ENCODE measurements around the gene HMCN2. TPM values are rescaled to one million over a fixed set of nuclear protein-coding genes. Genes with fewer than 3 reads are reported as not detected.

Gene HMCN2
- total RNA-seq, 2 donors from 2014 or later = not detected

DNA sequence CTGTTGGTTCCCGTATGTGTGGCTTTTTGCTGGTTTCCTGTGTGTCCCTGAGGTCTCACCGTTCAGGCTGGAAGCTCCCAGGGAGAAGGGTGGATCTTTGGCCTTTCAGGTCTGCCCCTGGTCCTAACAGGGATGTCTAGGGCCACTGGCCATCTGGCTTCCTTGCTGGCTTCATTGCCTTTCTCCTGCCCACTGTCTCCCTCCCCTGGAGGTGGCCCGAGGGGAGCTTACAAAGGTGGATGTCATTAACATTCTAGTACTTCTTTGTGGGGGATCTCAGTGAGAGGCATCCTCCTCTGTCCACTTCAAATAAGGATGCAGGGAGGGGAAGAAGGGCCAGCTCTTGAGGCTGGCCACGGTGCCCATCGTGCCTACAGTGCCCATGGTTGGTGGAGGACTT is 35.2 kb downstream of the HMCN2 start:
- H3K27me3 Mint-ChIP-seq = peaks cover 27% of the 10 kb centered on the region
- H3K27ac Mint-ChIP-seq = no peak overlapping the region
- H3K36me3 Mint-ChIP-seq (ENCODE audit: low read depth) = no peaks in the 10 kb centered on the region
- no peak for ATAC-seq (replicated peaks)
- H3K4me3 Mint-ChIP-seq = no peak overlapping the region
- H3K4me1 Mint-ChIP-seq = no peaks in the 10 kb centered on the region
- peaks cover 4% of the 10 kb centered on the region for H3K9me3 Mint-ChIP-seq

DNA sequence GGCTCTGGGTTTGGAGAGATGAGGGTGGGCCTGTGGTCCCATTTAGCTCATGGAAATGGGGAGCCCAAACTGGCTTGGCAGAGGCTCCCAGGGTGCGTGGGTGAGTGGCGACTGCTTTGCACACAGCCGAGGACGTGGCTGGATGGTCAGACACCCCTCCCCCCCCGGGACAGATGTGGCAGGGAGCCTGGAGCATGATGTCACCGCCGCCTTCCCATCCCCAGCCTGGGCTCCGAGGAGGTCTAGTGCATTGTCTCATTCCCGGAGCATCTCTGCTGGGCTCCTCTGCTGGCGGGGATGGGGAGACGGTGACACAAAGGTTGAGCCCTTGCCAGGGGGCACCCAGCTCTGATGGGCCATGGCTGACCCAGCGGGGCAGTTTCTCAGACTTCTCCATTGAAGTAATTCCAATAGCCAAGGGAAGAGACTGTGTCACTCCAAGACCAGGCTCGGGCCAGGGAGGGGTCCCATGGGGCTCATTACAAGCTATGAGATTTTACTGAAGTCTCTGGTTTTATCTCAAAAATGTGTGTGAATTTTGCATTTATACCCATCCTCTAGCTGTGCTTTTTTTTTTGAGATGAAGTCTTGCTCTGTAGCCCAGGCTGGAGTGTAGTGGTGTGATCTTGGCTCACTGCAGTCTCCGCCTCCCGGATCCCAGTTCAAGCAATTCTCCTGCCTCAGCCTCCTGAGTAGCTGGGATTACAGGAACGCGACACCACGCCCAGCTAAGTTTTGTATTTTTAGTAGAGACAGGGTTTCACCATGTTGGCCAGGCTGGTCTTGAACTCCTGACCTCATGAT is 36.1 kb downstream of the HMCN2 start:
- peaks cover 4% of the 10 kb centered on the region for H3K9me3 Mint-ChIP-seq
- H3K36me3 Mint-ChIP-seq (ENCODE audit: low read depth) = no peaks in the 10 kb centered on the region
- peaks cover 24% of the 10 kb centered on the region for H3K27me3 Mint-ChIP-seq
- no peak overlapping the region for H3K4me3 Mint-ChIP-seq
- no peaks in the 10 kb centered on the region for H3K4me1 Mint-ChIP-seq
- ATAC-seq (replicated peaks) = no peak
- H3K27ac Mint-ChIP-seq = no peak overlapping the region

DNA sequence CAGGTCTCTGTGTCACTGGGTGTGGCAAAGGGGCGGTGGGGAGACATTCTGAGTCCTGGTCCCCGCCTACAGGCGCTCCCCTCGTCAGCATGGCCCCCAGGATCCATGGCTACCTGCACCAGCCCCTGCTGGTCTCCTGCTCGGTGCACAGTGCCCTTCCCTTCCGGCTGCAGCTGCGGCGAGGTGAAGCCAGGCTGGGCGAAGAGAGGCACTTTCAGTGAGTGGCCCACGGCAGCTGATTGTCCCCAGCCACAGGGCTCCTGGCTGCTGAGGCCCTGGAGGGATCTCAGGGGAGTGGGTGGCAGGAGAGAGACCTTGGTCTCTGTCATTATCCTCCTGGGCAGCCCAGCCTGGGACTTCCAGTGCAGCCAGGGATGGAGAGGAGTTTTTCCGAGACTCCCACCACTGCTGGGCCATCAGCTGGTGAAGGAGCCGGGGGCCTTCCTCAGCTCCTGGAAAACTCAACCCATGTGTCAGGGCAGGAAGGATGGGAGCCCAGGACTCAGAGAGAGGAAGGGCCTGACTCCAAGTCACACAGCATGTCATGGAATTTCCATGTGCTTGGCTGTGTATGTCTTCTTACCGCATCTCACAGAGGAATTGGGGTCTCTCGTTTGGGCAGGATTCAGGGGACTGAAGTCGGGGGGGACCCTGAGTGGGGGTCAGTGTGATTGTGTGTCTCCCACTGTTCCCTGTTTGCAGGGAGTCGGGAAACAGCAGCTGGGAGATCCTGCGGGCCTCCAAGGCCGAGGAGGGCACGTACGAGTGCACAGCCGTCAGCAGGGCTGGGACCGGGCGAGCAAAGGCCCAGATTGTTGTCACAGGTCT is 37.4 kb downstream of the HMCN2 start:
- H3K27me3 Mint-ChIP-seq = peaks cover 22% of the 10 kb centered on the region
- H3K4me1 Mint-ChIP-seq = no peaks in the 10 kb centered on the region
- H3K27ac Mint-ChIP-seq = no peak overlapping the region
- H3K9me3 Mint-ChIP-seq = peaks cover 4% of the 10 kb centered on the region
- H3K36me3 Mint-ChIP-seq (ENCODE audit: low read depth) = no peaks in the 10 kb centered on the region
- no peak for ATAC-seq (replicated peaks)
- H3K4me3 Mint-ChIP-seq = no peak overlapping the region

DNA sequence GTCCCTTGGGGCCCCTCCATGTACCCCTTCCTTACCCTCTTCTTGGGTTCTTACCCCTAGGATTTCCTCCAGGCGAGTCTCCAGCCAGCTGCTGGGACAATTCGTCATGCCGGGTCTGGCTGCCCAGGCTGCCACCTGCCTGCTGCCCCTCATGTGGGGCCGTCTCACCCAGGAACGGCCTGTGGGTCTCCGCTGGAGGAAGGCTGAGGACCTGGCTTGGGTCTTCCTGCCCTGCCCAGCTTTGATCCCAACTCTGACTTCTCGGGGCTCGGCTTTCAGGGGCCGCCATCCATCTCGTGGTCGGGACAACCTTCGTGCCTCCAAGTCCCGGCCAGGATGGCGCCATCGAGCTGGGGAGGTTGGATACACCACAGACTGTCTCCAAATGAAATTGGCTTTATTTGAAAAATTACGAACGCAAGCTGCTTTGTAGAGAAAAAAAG is 38.1 kb downstream of the HMCN2 start:
- ATAC-seq (replicated peaks) = no peak

DNA sequence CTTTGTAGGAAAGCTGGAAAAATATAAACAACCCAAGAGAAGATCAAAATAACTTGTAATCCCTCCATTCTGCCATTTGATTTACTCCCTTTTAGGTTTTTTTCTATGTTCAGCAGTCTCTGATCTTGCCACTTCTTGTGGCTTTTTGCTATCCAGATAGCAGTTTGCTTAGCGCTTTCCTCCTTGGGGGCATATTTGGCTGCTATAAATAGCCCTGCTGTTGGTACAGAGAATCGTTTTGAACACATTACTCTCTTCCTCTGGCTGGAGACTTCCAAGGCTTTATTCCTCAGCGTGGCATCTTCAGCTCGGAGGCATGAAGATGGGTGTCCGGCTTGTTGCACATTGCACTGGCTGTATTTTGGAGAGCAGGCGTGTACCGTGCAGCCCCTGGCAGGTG is 38.6 kb downstream of the HMCN2 start:
- Mint-ChIP-seq H3K4me1 (no peaks in the 10 kb centered on the region), H3K27ac (no peak overlapping the region), H3K27me3 (peaks cover 22% of the 10 kb centered on the region), H3K4me3 (no peak overlapping the region), H3K36me3 (ENCODE audit: low read depth) (no peaks in the 10 kb centered on the region), H3K9me3 (peaks cover 4% of the 10 kb centered on the region)
- ATAC-seq (replicated peaks) = no peak

More for the DNA sequence above, 38.1 kb downstream of the HMCN2 start:
- H3K27me3 Mint-ChIP-seq = peaks cover 22% of the 10 kb centered on the region
- no peaks in the 10 kb centered on the region for H3K36me3 Mint-ChIP-seq (ENCODE audit: low read depth)
- H3K27ac Mint-ChIP-seq = no peak overlapping the region
- no peak overlapping the region for H3K4me3 Mint-ChIP-seq
- H3K4me1 Mint-ChIP-seq = no peaks in the 10 kb centered on the region
- H3K9me3 Mint-ChIP-seq = peaks cover 4% of the 10 kb centered on the region

DNA sequence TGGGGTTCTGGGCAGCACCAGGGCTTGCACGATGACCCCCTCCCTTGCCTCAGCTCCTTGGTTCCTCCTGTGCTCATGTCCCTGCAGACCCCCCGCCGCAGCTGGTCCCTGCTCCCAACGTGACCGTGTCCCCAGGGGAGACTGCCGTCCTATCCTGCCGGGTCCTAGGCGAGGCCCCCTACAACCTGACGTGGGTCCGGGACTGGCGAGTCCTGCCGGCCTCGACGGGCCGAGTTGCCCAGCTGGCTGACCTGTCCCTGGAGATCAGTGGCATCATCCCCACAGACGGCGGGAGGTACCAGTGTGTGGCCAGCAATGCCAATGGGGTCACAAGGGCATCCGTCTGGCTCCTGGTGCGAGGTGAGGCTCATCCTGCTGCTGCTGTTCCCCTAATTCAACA is 39.1 kb downstream of the HMCN2 start:
- Mint-ChIP-seq H3K36me3 (ENCODE audit: low read depth) (no peaks in the 10 kb centered on the region), H3K9me3 (peaks cover 4% of the 10 kb centered on the region), H3K27me3 (peaks cover 22% of the 10 kb centered on the region), H3K4me3 (no peak overlapping the region), H3K4me1 (no peaks in the 10 kb centered on the region), H3K27ac (no peak overlapping the region)
- ATAC-seq (replicated peaks) = no peak

DNA sequence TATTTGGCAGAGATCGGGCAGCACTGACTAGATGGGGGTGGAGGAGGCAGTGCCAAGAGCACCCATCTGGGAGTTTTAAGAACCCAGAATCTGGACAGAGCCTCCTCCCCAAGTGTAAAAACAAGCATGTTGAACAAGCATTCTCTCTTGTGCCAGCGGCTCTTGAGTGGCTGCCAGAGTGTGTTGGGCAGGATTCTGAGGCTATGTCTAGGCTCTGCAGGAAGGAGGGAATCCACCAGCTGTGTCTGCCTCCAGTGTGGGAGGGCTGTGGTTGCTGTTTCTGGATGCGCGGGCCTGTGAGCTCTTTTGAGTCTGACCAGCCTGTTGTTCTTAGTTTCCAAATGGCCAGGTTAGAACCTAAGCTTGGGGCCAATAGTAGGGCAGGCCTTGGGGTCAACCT is 39.8 kb downstream of the HMCN2 start:
- H3K27me3 Mint-ChIP-seq = peaks cover 16% of the 10 kb centered on the region

DNA sequence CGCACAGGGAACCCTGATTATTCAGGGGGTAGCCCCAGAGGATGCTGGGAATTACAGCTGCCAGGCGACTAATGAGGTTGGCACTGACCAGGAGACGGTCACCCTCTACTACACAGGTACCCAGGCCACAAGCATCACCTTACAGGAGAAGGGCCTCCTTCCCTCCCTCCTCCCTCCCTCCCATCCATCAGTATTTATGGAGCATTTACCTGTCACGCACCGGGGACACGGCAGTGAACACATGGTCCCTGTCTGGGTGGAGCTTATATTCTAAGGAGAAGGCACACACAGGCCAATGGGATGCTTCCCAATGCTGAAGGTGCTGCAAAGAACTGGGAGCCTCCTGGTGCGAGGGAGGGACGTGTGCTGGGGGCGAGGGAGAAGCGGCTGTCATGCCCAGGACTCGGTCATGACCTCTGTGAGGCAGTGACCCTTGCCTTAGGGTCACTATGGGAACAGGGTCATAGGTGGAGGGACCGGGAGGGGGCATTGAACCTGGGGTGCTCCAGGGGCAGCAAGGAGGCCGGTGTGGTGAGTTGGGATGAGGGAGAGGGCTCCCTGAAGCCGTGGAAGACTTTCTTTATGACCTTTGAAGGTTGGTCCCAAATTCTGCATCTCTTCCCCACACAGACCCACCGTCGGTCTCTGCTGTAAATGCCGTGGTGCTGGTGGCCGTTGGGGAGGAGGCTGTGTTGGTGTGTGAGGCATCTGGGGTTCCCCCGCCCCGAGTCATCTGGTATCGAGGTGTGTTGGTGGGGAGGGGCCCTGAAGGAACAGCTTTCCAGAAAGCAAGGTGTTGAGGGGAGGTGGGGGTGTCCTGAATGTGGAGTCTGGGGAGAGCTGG is 41.5 kb downstream of the HMCN2 start:
- peaks cover 16% of the 10 kb centered on the region for H3K27me3 Mint-ChIP-seq
- H3K4me3 Mint-ChIP-seq = no peak overlapping the region
- no peaks in the 10 kb centered on the region for H3K9me3 Mint-ChIP-seq
- no peak overlapping the region for H3K27ac Mint-ChIP-seq
- no peaks in the 10 kb centered on the region for H3K36me3 Mint-ChIP-seq (ENCODE audit: low read depth)
- no peaks in the 10 kb centered on the region for H3K4me1 Mint-ChIP-seq
- peak; percentile 24 for ATAC-seq (replicated peaks)

More for the DNA sequence above, 39.8 kb downstream of the HMCN2 start:
- no peak overlapping the region for H3K4me3 Mint-ChIP-seq
- no peak overlapping the region for H3K27ac Mint-ChIP-seq
- no peak for ATAC-seq (replicated peaks)
- H3K4me1 Mint-ChIP-seq = no peaks in the 10 kb centered on the region
- no peaks in the 10 kb centered on the region for H3K9me3 Mint-ChIP-seq
- no peaks in the 10 kb centered on the region for H3K36me3 Mint-ChIP-seq (ENCODE audit: low read depth)

DNA sequence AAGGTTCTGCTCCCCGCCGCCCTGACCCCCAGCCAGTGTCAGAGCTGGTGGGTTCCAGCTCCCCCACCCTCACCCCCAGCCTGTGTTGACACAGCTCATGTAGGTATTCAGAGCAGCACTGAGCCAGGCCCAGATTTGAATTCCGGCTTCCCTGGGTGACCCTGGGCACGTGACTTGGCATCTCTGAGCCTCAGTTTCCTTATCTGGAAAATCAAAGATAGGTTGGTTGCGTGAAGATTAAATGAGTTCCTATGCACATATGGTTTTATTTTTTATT is 42.0 kb downstream of the HMCN2 start:
- ATAC-seq (replicated peaks) = no peak
- no peaks in the 10 kb centered on the region for H3K36me3 Mint-ChIP-seq (ENCODE audit: low read depth)
- H3K4me1 Mint-ChIP-seq = no peaks in the 10 kb centered on the region
- H3K27me3 Mint-ChIP-seq = peaks cover 16% of the 10 kb centered on the region
- no peak overlapping the region for H3K27ac Mint-ChIP-seq
- H3K9me3 Mint-ChIP-seq = no peaks in the 10 kb centered on the region
- H3K4me3 Mint-ChIP-seq = no peak overlapping the region

DNA sequence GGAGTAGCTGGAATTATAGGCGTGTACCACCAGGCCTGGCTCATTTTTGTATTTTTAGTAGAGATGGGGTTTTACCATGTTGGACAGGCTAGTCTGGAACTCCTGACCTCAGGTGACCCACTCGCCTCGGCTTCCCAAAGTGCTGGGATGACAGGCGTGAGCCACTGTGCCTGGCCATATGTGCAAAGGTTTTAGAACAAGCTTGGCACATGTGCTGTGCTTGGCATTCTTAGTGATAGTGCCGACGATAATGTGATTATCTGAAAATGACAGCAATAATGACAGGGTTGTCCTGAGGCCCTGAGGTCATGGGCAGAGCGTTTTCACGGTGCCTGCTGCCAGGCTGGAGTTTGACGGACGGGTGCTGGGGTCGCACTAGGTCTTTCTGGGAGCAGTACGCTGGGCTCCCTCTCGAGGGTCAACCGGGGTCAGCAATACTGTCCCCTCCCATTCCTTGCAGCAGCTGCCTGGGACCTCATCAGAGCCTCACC is 42.6 kb downstream of the HMCN2 start:
- no peak for ATAC-seq (replicated peaks)
- Mint-ChIP-seq H3K4me1 (no peaks in the 10 kb centered on the region), H3K27me3 (peaks cover 16% of the 10 kb centered on the region), H3K27ac (no peak overlapping the region), H3K9me3 (no peaks in the 10 kb centered on the region), H3K36me3 (ENCODE audit: low read depth) (no peaks in the 10 kb centered on the region), H3K4me3 (no peak overlapping the region)

DNA sequence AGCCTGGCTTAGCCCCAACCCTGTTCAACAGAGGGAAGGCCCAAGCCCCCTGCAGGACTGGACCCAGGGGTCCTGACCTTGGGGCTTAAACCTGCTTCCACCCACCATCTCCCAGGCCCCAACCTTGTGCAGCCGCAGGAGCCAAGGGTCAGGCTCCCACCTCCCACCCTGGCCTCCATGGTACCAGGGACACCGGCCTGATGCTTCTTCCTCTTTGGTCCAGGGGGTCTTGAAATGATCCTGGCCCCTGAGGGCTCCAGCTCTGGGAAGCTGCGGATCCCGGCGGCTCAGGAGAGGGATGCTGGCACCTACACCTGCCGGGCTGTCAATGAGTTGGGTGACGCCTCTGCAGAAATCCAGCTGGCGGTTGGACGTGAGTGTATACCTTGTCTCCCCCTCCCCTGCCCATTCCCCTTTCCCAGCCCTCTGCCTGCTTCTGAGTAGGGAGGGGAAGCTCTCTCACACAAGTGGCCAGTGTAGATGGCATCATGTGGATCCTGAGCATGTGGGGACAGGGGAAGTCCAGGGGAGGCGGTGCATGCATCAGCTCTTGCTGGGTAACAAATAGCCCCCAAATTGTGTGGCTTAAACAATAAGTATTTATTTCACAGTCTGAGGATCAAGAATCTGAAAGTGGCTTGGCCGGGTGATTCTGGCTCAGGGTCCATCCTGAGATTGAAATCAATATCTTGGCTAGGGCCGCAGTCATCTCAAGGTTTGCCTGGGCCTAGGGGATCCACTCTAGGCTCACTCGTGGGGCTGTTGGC is 44.3 kb downstream of the HMCN2 start:
- no peaks in the 10 kb centered on the region for H3K4me1 Mint-ChIP-seq
- H3K27me3 Mint-ChIP-seq = peaks cover 9% of the 10 kb centered on the region
- H3K4me3 Mint-ChIP-seq = no peak overlapping the region
- H3K36me3 Mint-ChIP-seq (ENCODE audit: low read depth) = no peaks in the 10 kb centered on the region
- no peak overlapping the region for H3K27ac Mint-ChIP-seq
- ATAC-seq (replicated peaks) = no peak
- no peaks in the 10 kb centered on the region for H3K9me3 Mint-ChIP-seq

DNA sequence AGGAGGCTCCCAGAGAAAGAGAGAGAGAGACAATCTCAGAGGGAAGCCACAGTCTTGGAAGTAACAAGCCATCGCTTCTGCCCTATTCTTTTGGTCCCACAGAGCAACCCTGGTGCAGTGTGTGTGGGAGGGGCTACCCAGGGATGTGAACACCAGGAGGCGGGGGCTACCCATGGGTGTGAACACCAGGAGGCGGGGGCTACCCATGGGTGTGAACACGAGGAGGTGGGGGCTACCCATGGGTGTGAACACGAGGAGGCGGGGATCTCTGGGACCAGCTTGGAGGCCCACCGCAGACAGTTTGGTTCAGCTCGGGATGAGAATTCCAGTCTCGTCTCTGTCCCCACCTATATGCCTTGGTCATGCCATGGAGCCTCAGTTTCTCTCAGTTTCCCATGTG is 44.9 kb downstream of the HMCN2 start:
- H3K4me3 Mint-ChIP-seq = no peak overlapping the region
- no peaks in the 10 kb centered on the region for H3K4me1 Mint-ChIP-seq
- no peaks in the 10 kb centered on the region for H3K9me3 Mint-ChIP-seq
- no peak overlapping the region for H3K27ac Mint-ChIP-seq
- peaks cover 5% of the 10 kb centered on the region for H3K27me3 Mint-ChIP-seq
- ATAC-seq (replicated peaks) = no peak
- H3K36me3 Mint-ChIP-seq (ENCODE audit: low read depth) = no peaks in the 10 kb centered on the region

DNA sequence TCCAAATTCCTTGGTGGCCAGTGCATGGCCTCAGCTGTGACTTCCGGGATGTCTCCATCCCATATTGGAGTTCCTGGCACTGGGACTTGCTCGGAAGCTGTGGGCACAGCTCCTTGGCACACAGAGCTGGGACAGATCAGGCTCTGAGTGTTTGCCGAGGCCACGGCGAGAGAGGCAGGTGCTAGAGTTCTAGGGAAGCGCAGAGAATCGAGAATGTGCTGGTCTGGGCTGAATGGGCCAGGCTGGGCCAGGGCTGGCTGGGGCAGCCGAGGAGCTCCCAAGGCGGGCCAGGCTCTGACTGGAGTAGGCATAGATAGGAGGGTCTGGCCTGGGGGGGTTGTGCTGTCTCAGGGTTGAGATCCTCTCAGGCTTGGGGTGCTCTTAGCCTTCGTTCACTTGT is 45.4 kb downstream of the HMCN2 start:
- Mint-ChIP-seq H3K27me3 (peaks cover 8% of the 10 kb centered on the region), H3K27ac (no peak overlapping the region), H3K4me3 (no peak overlapping the region), H3K9me3 (no peaks in the 10 kb centered on the region), H3K36me3 (ENCODE audit: low read depth) (no peaks in the 10 kb centered on the region), H3K4me1 (no peaks in the 10 kb centered on the region)
- no peak for ATAC-seq (replicated peaks)

Measured in activated T-helper 17 cell treated with anti-CD3 and anti-CD28 coated beads, Interleukin-2, amount 50 U/mL, for 72 hours (primary cell).